HL-60 (cell line): Measurements from ENCODE around the gene CNNM3.

Experiments
- CTCF ChIP-seq: IDR thresholded peaks from one replicate; pipeline ENCODE4 v1.5.1; 2011; ENCODE audit warnings: low read length, control low read depth, inconsistent platforms; ENCODE audit not compliant: insufficient read depth
- GABPA ChIP-seq: IDR thresholded peaks from 2 replicates; pipeline ENCODE4 v1.6.1; 2012; ENCODE audit warnings: low read depth
- POLR2AphosphoS5 ChIP-seq: IDR thresholded peaks from 2 replicates; pipeline ENCODE4 v1.6.1; 2012; ENCODE audit warnings: low read depth
- SPI1 ChIP-seq: IDR thresholded peaks from 2 replicates; pipeline ENCODE4 v1.6.1; 2012; ENCODE audit warnings: low read depth, mild to moderate bottlenecking, borderline replicate concordance
- TF ChIP-seq, protein P1 (sequence below): IDR thresholded peaks from 2 replicates; pipeline ENCODE4 v1.6.1; 2012; ENCODE audit warnings: low read depth; ENCODE audit not compliant: insufficient replicate concordance

- TF ChIP-seq CTCF (no peak), POLR2AphosphoS5 (no peak), SPI1 (no peak), GABPA (no peak)
- TF ChIP-seq, protein P1, sequence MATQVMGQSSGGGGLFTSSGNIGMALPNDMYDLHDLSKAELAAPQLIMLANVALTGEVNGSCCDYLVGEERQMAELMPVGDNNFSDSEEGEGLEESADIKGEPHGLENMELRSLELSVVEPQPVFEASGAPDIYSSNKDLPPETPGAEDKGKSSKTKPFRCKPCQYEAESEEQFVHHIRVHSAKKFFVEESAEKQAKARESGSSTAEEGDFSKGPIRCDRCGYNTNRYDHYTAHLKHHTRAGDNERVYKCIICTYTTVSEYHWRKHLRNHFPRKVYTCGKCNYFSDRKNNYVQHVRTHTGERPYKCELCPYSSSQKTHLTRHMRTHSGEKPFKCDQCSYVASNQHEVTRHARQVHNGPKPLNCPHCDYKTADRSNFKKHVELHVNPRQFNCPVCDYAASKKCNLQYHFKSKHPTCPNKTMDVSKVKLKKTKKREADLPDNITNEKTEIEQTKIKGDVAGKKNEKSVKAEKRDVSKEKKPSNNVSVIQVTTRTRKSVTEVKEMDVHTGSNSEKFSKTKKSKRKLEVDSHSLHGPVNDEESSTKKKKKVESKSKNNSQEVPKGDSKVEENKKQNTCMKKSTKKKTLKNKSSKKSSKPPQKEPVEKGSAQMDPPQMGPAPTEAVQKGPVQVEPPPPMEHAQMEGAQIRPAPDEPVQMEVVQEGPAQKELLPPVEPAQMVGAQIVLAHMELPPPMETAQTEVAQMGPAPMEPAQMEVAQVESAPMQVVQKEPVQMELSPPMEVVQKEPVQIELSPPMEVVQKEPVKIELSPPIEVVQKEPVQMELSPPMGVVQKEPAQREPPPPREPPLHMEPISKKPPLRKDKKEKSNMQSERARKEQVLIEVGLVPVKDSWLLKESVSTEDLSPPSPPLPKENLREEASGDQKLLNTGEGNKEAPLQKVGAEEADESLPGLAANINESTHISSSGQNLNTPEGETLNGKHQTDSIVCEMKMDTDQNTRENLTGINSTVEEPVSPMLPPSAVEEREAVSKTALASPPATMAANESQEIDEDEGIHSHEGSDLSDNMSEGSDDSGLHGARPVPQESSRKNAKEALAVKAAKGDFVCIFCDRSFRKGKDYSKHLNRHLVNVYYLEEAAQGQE = no peak
Measured at GRCh38 chr2:96867756-96868554, 51.9 kb downstream of the CNNM3 start.
